Caco-2 (cell line): ENCODE data around the gene CSRP1. TPM values are rescaled to one million over a fixed set of nuclear protein-coding genes. Genes with fewer than 3 reads are reported as not detected.
"Not testable (repeated sequence)": the region's sequence is repeated elsewhere in the genome, so short reads cannot be mapped to it uniquely, and the experiment has no call there.

Experiments used
- BruUV-seq: library from RNA; stranded (reverse); fragments of 400-500 nt; replicated peaks from 2 replicates; lab custom pipeline; 2021; lab: Mats Ljungman, UMichigan
- CTCF ChIA-PET: fragments of 300-600 bp; sonication (Branson Sonifier 250); formaldehyde crosslinking; loops from one replicate; lab custom pipeline; 2022; ENCODE audit warnings: antibody characterized with exemption; lab: Charles Lee
- POLR2A ChIA-PET: fragments of 300-600 bp; sonication (Branson Sonifier 250); formaldehyde crosslinking; loops from one replicate; lab custom pipeline; 2022; ENCODE audit warnings: antibody characterized with exemption; lab: Charles Lee
- DNase-seq, 2 experiments: peaks; one replicate each; pipeline versions ENCODE4 v3.0.0 to v3.0.0-alpha.2; 2020 to 2022
- H3K27me3 ChIP-seq: replicated peaks from 2 replicates; pipeline ENCODE4 v1.6.0; 2011; ENCODE audit warnings: low read length; ENCODE audit not compliant: control insufficient read depth, insufficient read depth
- H3K36me3 ChIP-seq: 2 replicates; pipeline ENCODE4 v1.5.1; 2011; ENCODE audit warnings: low read length; ENCODE audit not compliant: control insufficient read depth, insufficient read depth
- H3K4me1 ChIP-seq: fragments of 250-450 bp; sonication (Bioruptor Pico); 2 replicates; pipeline ENCODE4 v1.5.1; 2020; ENCODE audit warnings: mild to moderate bottlenecking
- H3K4me3 ChIP-seq: 2 replicates; pipeline ENCODE4 v1.5.1; 2011; ENCODE audit warnings: low read depth, mild to moderate bottlenecking, control low read depth, low read length
- H3K9me3 ChIP-seq: fragments of 250-450 bp; sonication (Bioruptor Pico); 2 replicates; pipeline ENCODE4 v1.5.1; 2020; ENCODE audit warnings: mild to moderate bottlenecking, moderate library complexity
- H3K27ac Mint-ChIP-seq: one replicate; pipeline ENCODE4 v1.8.0; 2022; ENCODE audit warnings: mixed read lengths; ENCODE audit not compliant: unreplicated experiment
- H3K27me3 Mint-ChIP-seq: one replicate; pipeline ENCODE4 v1.8.0; 2022; ENCODE audit warnings: mixed read lengths; ENCODE audit not compliant: insufficient read depth, unreplicated experiment
- H3K36me3 Mint-ChIP-seq: one replicate; pipeline ENCODE4 v1.8.0; 2022; ENCODE audit warnings: mild to moderate bottlenecking, mixed read lengths; ENCODE audit not compliant: insufficient read depth, unreplicated experiment
- H3K4me1 Mint-ChIP-seq: one replicate; pipeline ENCODE4 v1.8.0; 2022; ENCODE audit warnings: low read depth, mixed read lengths; ENCODE audit not compliant: unreplicated experiment
- H3K4me3 Mint-ChIP-seq: one replicate; pipeline ENCODE4 v1.8.0; 2022; ENCODE audit warnings: mild to moderate bottlenecking, moderate library complexity, mixed read lengths; ENCODE audit not compliant: unreplicated experiment
- H3K9me3 Mint-ChIP-seq: one replicate; pipeline ENCODE4 v1.8.0; 2022; ENCODE audit warnings: mixed read lengths; ENCODE audit not compliant: unreplicated experiment
- CTCF ChIP-seq, 2 experiments: fragments of 200-600 bp in 1 of 2; IDR thresholded peaks; 1 replicate in 1 of 2; 2 replicates in 1 of 2; pipeline versions ENCODE4 v1.5.1 to v1.8.0; 2011 to 2022; ENCODE audit warnings: antibody characterized with exemption in 1 of 2, control low read depth in 1 of 2, inconsistent platforms in 1 of 2, low read depth in 1 of 2, low read length in 1 of 2, mild to moderate bottlenecking in 1 of 2, moderate library complexity in 1 of 2; ENCODE audit not compliant: insufficient read depth in 1 of 2, severe bottlenecking in 1 of 2, unreplicated experiment in 1 of 2
- intact Hi-C: fragments of 100-400 bp; cut with micrococcal nuclease; formaldehyde crosslinking; loops from one replicate; pipeline ENCODE4 v1.10.0; 2022; ENCODE audit not compliant: unreplicated experiment
- total RNA-seq: library from RNA; stranded (reverse); gene quantifications from 2 replicates; pipeline ENCODE4 v1.2.3, GENCODE V29; 2022

CSRP1 gene
- total RNA-seq, 1 experiment from 2014 or later = 60.0 TPM

GRCh38 chr1:201495551-201496295, 11.2 kb downstream of the CSRP1 start:
- no TSS peak for BruUV-seq
- Mint-ChIP-seq H3K36me3 (peaks cover 39% of the 10 kb centered on the region), H3K9me3 (no peaks in the 10 kb centered on the region), H3K27ac (no peak overlapping the region), H3K27me3 (no peaks in the 10 kb centered on the region), H3K4me3 (no peak overlapping the region), H3K4me1 (peaks cover 19% of the 10 kb centered on the region)
- ChIA-PET POLR2A (no interaction called here), CTCF (interaction anchor here (1.4 to 2.7 kb wide), 3 partner anchors 14 to 48 kb away, joined by 5 to 13 read pairs (median 13); no protein-coding TSS in a partner anchor)
- DNase-seq = no peak
- no peak for TF ChIP-seq CTCF (IDR thresholded peaks at IDR 0.05; ENCODE audit: insufficient read depth in 1 of 2, low read depth in 1 of 2, low read length in 1 of 2, severe bottlenecking in 1 of 2, unreplicated experiment in 1 of 2)
- Histone ChIP-seq H3K27me3 (no peaks in the 10 kb centered on the region), H3K4me3 (no peak overlapping the region), H3K4me1 (peaks cover 22% of the 10 kb centered on the region), H3K36me3 (no peaks in the 10 kb centered on the region; the same call in none of the 2 replicates), H3K9me3 (no peaks in the 10 kb centered on the region)
- intact Hi-C loops = no loop called here

GRCh38 chr1:201493757-201494617, 12.9 kb downstream of the CSRP1 start:
- ChIA-PET POLR2A (interaction anchor here (0.6 kb wide), 1 partner anchor 10 kb away, joined by 3 read pairs; no protein-coding TSS in a partner anchor), CTCF (interaction anchor here (0.5 to 2.7 kb wide), 3 partner anchors 13 to 46 kb away, joined by 4 to 13 read pairs (median 6); no protein-coding TSS in a partner anchor)
- H3K4me1 ChIP-seq = peaks cover 14% of the 10 kb centered on the region
- no peak overlapping the region for H3K4me3 ChIP-seq
- no peak overlapping the region for H3K4me3 Mint-ChIP-seq
- peaks cover 15% of the 10 kb centered on the region for H3K4me1 Mint-ChIP-seq
- no peaks in the 10 kb centered on the region for H3K9me3 Mint-ChIP-seq
- H3K9me3 ChIP-seq = no peaks in the 10 kb centered on the region
- no peak for TF ChIP-seq CTCF (IDR thresholded peaks at IDR 0.05; ENCODE audit: insufficient read depth in 1 of 2, low read depth in 1 of 2, low read length in 1 of 2, severe bottlenecking in 1 of 2, unreplicated experiment in 1 of 2)
- H3K36me3 Mint-ChIP-seq = peaks cover 47% of the 10 kb centered on the region
- no TSS peak for BruUV-seq
- peak overlapping the region; percentile 87 for H3K27ac Mint-ChIP-seq
- no peaks in the 10 kb centered on the region for H3K27me3 ChIP-seq
- intact Hi-C loops = loop anchor here (1.0 kb wide), 1 partner anchor 9 kb away; no protein-coding TSS in a partner anchor
- no peaks in the 10 kb centered on the region for H3K27me3 Mint-ChIP-seq
- peak in 1 of 2 experiments; percentile 61 for DNase-seq
- H3K36me3 ChIP-seq = no peaks in the 10 kb centered on the region; the same call in none of the 2 replicates

GRCh38 chr1:201493026-201493656, 13.8 kb downstream of the CSRP1 start:
- H3K27ac Mint-ChIP-seq, H3K27me3 Mint-ChIP-seq, H3K9me3 Mint-ChIP-seq, H3K36me3 ChIP-seq, intact Hi-C loops, H3K9me3 ChIP-seq, H3K4me3 ChIP-seq, POLR2A ChIA-PET, DNase-seq, BruUV-seq, H3K27me3 ChIP-seq, H3K4me3 Mint-ChIP-seq, CTCF ChIA-PET: not testable (repeated sequence)
- peaks cover 14% of the 10 kb centered on the region for H3K4me1 ChIP-seq
- peaks cover 50% of the 10 kb centered on the region for H3K36me3 Mint-ChIP-seq
- H3K4me1 Mint-ChIP-seq = peaks cover 15% of the 10 kb centered on the region
